ENCODE results near the gene FN3KRP.

DNA sequence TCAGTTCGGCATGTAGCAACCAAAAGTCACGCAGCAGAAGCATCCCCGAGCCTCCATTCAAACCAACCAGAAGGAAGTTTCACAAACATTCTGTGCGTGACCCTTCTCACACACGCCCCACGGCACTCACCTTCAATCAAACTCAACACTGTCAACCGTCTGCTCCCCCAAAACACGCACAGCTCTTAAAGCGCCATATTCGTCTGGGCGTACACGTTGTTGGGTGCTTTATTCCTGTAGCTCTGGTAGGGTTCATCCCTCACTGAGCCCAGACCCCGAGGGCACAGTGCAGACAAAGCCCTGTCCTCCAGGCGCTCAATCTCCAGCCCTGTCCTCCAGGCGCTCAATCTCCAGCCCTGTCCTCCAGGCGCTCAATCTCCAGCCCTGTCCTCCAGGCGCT lies 20.2 kb upstream of the FN3KRP start:
- TF ChIP-seq, protein P1, sequence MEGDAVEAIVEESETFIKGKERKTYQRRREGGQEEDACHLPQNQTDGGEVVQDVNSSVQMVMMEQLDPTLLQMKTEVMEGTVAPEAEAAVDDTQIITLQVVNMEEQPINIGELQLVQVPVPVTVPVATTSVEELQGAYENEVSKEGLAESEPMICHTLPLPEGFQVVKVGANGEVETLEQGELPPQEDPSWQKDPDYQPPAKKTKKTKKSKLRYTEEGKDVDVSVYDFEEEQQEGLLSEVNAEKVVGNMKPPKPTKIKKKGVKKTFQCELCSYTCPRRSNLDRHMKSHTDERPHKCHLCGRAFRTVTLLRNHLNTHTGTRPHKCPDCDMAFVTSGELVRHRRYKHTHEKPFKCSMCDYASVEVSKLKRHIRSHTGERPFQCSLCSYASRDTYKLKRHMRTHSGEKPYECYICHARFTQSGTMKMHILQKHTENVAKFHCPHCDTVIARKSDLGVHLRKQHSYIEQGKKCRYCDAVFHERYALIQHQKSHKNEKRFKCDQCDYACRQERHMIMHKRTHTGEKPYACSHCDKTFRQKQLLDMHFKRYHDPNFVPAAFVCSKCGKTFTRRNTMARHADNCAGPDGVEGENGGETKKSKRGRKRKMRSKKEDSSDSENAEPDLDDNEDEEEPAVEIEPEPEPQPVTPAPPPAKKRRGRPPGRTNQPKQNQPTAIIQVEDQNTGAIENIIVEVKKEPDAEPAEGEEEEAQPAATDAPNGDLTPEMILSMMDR (IDR thresholded peaks at IDR 0.05): no peak
- no peak for TF ChIP-seq POLR2A (IDR thresholded peaks at IDR 0.05)
